NK-92 treated with Interleukin-12 subunit alpha and Interleukin-12 subunit beta, amount 100 ng/mL, for 24 hours (cell line): ENCODE data around the gene OAF.
"Not testable (repeated sequence)": the region's sequence is repeated elsewhere in the genome, so short reads cannot be mapped to it uniquely, and the experiment has no call there.

ENCODE experiments used
- DNase-seq: peaks from one replicate; lab custom pipeline; 2025; lab: John Stamatoyannopoulos, UW

The OAF gene

GRCh38 chr11:120210626-120211521 lies at the start of gene OAF:
Gene OAF (plus strand): TSS chr11:120211032. CDS start chr11:120211280, 248 bp downstream.
- no peak for DNase-seq

GRCh38 chr11:120167659-120168058 lies 43.2 kb upstream of the OAF start:
- no peak for DNase-seq

- DNase-seq, result no peak
Measured at GRCh38 chr11:120168108-120168959, 42.5 kb upstream of the OAF start.

GRCh38 chr11:120168960-120169681 lies 41.7 kb upstream of the OAF start:
- no peak for DNase-seq

- no peak for DNase-seq
Measured at GRCh38 chr11:120169981-120170698, 40.7 kb upstream of the OAF start.

- no peak for DNase-seq
Measured at GRCh38 chr11:120170741-120171261, 40.0 kb upstream of the OAF start.

GRCh38 chr11:120172054-120172911 lies 38.5 kb upstream of the OAF start:
- peak; percentile 22 for DNase-seq

GRCh38 chr11:120173019-120173705 lies 37.7 kb upstream of the OAF start:
- DNase-seq, result no peak

- no peak for DNase-seq
Measured at GRCh38 chr11:120173807-120174206, 37.0 kb upstream of the OAF start.

- DNase-seq, result no peak
Measured at GRCh38 chr11:120174866-120175265, 36.0 kb upstream of the OAF start.

- DNase-seq, result no peak
Measured at GRCh38 chr11:120178561-120179056, 32.2 kb upstream of the OAF start.

GRCh38 chr11:120179057-120179672 lies 31.7 kb upstream of the OAF start:
- DNase-seq, result no peak

- DNase-seq, result not testable (repeated sequence)
Measured at GRCh38 chr11:120180063-120180462, 30.8 kb upstream of the OAF start.

GRCh38 chr11:120180551-120181232 lies 30.1 kb upstream of the OAF start:
- no peak for DNase-seq

- DNase-seq, result no peak
Measured at GRCh38 chr11:120181376-120181975, 29.4 kb upstream of the OAF start.

- no peak for DNase-seq
Measured at GRCh38 chr11:120182372-120182771, 28.5 kb upstream of the OAF start.

GRCh38 chr11:120182790-120183491 lies 27.9 kb upstream of the OAF start:
- no peak for DNase-seq
